Activated T-cell treated with anti-CD3 and anti-CD28 coated beads, Interleukin-2, amount 50 U/mL, for 1 hour (primary cell): ENCODE results near the gene NRP2.

Source experiments
- DNase-seq: peaks from one replicate; pipeline ENCODE4 v3.0.0-alpha.2; 2020

NRP2 gene

DNA sequence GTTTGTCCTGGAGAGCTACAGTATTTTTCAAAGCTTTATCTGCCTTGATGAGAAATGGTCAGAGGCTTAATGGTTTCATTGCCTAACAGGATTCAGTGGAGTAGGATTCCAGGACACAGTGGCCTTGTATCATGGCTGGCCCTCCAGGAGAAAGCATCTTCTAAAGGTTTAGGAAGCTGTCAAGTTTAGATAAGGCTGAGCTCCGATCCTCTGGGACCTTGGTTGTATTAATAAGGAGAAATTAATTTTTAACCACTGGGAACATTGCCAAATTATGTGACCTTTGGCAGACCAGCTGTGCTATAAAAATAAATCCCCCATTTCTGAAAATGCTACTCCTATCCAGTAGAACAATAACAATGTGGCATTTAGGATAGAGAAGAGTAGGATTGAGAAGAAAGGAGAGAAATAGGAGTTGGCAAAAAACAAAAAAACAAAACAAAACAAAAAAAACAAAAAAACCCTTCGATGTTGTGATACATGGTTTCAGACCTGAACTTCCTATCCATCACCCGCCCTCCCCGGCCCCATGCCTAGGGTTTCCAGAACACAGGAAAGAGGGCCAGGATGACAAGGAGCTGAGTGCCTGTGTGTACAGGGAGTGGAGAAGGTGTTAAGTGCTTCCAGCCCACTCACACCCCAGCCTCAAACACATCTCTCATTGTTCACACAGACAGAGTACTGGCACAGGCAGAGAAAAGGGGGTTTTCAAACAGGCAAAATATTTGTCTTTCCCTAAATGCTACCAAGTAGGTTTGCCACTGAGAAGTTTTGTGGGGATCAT is 6.3 kb downstream of the NRP2 start:
- DNase-seq = no peak

DNA sequence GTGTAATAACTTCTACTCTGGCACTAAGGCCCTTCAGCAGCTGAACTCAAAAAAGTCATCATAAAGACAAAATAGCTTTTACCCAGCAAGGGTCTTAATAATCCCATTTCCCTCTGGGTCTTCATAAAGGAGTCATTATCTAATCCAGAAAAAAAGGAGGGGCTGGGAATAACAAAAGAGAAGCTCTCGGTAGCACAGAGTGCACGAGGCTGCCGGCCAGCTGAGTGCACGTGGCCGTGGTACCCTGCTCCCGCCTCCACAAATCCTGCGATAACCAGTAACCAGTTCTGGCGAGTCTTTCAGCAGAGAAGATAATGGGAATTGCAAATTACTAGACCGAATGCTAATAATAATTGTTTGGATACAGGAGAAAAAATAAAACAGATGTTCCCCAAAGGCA is 7.5 kb downstream of the NRP2 start:
- DNase-seq = no peak

DNA sequence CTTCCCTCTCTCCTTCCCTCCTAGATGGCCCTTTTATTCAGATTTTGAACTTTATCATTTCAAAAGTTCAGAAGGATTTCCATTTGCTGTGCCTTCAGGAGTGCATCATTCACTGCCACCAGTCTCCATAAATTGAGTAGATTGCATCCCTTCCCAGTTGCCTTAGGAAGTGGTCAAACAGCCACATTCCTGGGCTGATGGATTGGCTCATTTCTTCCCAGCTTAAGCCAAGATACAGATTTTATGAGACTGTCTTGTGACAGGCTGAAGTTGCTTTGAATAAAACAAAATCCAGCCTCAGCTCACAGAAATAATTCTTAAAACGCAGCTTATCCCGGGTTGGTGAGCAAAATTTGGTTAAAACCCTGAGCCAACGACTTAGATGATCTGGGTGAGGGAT is 9.8 kb downstream of the NRP2 start:
- no peak for DNase-seq

DNA sequence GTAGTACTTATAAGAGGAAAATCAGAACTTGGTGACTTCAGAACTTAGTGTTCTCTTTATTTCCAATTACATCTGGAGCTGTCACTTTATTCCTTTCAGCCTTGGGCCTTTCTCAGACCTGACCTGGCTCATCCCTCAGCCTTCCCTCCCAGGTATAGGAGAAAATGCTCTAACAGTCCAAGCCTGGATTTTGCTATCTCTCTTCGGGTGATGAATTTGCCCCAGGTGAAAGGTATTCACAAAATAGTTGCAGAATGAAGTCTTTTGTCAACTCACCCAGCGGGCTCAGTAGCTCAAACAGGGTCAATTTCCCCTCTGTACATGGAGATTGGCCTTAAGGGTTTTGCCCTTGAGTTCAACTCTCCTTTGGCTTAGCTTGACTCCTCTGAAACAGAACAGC is 12.0 kb downstream of the NRP2 start:
- no peak for DNase-seq

DNA sequence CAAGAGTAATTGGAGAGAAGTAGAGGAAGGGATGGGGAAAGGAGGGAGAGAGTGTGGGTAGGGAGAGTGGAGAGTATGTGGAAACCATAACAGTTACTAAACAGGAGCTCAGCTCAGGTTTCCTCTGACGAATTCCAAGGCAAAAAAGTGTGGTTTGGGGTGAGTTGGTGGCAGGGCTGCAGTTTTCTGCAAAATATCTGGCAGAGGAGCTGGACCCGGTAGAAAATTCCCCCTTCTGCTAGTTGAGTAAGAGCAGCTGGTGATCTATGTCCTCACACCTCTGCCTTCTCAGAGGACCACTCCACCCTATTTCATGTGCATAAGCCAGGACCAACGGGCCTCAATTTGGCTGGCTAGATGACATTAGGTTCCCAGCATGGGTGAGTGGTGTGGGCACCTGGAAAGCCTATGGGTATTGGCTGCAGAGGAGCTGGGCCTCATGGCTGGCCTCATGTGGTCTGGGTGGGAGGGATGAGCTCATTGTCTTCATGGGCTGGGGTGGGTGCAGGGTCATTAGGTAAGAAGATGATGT is 13.2 kb downstream of the NRP2 start:
- DNase-seq = no peak

DNA sequence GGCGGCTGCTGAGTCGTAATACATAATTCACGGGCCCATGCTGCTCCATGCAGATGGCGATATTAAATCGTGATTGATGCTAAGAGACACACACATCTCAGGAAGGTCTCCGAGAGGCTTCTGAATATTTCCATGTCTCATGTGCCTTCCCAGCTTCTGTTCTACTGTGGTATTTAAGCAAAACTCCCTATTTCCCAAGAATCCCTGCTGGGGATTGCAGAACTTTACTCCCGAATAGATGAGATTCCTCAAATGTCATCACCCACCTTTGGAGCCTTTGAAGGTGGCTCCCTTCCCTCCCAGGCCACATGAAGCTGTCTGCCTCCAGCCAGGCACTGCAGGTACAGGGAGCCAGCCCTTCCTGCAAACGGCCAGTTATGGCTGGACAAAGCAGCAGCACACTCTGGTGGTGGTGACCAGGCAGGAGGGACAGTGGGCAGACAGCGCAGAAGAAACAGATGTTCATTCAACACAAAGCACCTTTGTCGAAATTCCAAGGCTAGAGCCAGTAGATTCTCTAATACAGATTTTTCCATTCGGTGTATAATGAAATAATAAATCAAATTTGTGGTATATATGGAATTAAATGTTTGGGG is 14.1 kb downstream of the NRP2 start:
- DNase-seq = no peak

DNA sequence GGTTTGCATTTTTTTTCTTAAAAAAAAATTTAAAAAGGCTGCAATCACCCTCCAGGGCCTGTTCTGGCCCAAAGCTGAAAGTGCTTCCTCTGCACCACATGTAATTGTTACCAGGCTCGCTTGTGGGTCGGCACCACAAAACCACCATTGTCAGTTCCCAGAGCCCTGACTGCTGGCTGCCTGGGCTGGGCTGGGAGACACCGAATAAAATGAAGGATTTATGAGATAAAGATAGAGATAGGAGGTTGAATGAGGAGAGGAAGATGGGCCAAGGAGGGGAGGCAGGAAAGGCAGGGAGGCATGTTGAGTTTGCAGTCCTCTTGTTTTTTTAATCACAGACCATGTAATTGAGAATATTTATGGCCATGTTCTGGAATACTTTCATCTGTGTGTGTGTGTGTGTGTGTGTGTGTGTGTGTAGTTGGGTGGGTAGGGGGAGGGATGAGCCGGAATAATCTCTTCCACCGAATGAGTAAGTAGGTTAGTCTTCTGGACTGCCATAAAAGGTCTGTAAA is 14.7 kb downstream of the NRP2 start:
- no peak for DNase-seq

DNA sequence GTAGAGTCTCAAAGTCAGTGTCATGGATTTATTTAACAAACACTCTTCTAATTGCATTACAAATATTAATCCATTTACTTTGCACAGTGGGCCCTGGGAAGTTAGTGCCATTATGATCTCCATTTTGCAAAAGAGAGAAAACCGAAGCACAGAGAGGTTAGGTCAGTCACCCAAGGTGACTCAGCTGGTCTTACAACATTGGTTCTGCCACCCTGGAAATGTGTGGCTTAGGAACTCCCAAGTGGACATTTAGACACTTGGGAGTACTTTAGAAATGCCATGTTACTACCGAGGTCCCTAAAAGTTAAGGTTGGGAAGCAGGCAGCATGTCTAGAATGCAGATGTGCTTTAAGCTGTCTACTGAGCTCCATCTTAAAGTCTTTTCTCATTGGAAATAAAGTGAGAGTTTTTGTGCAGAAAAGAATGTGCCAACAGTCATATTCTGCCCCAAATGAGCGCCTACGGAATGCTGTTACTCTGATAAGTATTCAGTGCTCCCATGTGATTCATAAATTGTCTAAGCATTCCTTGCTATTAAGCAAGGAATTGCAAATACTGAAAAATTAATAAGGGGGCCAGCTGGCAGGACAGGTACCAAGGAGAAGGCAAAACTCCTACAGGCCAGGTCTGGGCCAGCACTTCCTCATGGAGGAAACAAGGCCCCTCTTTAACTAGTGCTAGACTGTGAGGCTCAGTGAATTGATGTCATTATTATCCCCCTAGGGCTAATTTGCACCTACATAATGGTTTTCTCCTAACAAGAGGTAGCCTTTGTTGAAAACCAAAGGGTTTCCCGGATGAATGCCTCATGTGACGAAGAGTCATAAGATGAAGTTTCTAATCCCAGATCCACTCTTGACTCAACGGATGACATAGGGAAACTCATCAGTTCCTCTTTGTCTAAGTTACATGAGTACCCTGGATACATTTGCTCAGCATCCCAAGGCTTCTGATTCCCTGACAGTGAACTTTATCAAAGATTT is 16.3 kb downstream of the NRP2 start:
- no peak for DNase-seq

DNA sequence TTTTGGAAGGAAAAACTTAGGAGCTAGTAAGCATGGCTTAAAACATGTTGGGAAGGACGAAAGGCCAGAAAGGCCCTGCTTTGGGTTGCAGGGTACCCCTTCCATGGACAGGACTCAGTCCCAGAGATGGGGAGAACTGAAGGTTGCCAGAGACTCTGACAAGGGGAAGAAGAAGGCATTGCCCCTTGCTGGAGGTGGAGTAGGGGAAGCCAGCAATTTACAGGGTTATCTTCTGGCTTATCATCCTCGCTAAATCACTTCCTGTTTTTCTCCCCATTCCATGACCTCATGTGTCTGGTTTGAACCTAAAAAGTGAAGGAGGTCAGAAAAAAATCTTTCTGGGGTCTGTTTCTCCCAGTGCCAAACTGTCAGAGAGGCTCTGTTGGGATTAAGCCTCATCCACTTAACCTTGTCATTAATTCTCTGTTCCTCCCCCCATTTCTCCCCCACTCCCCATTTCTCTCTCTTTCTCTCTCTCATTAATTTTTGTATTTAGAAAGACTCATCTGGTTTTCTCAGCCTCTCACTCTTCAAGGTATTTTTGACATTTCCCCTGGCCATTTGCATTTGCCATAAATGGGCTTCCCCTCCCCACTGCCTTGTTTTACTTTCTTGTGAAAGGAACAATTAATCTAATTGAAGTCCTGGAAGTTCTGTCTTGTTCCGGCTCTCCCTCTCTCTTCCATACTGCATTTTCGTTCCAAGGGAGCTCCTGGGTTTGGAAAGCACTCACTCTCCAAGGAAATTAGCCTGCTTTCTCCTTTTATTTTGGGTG is 17.4 kb downstream of the NRP2 start:
- DNase-seq = no peak

DNA sequence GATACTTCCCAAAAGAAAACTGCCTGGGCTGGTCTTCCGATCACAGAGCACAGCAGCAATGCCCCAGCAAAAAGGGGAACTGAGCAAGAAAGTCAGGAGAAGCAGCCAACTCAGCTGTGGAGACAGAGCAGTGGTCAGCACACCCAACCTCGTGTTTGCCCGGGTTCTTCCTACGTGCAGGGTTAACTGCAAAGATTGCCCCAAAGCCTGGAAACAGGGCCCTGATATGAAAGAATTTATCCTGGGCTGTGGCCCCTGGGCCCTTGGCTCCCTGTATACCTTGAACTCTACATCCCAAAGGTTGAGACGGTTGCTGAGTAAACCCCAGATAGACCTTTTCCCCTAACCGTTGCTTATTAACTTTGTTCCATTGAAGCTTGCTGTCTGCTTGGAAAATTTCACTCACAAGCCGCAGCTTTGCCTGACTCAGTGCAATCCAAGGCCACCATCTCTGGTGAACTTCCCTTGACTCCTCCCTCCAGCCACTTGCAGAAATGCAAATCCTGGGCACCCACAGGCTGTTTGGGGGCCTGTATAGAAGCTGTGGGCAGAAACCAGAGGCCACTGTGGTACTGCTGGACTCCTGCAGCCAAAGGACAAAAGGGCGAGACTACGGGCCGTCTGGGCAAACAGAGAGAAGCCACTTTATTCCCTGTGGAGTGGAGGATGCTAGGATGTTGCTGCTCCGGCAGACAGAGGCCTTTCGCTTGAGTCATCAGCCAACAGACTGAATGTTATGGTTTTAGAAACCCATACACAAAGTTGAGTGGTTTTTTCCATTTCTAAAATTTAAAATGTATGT is 18.2 kb downstream of the NRP2 start:
- DNase-seq = no peak

DNA sequence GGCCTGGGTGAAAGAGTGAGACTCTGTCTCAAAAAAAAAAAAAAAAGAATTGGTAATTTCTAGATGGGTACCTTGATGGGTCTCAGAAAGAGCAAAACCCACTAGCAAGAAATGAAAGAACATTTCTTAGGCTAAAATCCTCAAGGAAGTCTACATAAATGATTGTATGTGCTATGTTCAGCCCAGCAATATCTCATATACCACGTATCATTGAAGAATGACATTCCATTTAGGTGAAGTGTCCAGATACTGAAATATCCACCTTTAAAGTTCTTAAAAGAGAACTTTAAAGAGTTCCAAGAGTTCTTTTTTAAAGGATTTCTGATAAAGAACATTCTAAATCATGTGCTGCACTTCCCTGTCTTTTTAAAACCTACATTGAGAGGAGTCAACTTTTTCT is 19.2 kb downstream of the NRP2 start:
- DNase-seq = no peak

DNA sequence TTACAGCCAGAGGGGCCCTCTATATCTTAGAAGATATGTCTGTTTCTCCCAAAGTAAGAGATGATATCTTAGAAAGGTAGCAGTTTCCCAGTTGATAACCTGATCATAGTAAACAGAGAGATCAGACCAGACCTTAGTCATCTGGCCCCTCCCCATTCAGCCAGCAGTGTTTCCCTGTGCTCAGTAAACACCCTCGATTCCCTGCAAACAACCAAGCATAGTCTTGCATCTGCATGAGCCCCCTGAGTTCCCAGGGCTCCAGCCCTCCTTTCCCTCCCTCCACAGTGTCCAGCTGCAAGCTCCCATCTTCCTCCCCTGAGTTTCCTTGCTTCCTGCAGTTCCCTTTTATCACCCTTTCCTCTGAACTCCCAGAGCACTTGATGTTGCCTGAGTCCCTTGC is 20.3 kb downstream of the NRP2 start:
- no peak for DNase-seq

DNA sequence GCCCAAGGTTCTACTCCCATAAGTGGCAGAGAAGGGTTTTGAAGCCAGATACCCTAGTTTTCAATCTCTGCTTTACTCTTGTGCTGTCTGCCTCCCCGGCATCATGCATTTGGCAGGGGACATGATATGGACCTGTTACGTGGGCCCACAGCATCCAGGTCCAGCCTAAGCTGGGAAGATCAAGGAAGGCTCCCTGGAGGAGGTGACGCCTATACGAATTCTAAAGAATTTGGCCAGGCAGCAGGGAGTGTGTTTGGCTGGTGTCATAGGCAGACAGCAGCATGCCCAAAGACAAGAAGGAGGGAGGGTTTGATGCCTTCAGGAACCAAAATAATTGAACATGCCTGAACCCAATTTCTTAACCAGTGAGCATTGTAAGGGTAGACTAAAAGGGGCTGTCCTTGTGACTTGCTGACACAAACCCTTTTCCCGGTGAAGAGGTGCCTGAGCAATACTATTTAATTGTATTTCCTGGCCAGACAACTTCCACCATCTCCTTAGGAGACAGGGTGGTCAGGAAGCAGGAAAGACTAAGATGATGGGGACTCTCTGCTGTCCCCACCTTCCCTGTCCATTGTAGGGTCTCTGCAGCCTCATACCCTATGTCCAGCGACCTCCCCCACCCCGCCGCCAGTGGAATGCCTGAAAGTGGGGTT is 21.3 kb downstream of the NRP2 start:
- no peak for DNase-seq

DNA sequence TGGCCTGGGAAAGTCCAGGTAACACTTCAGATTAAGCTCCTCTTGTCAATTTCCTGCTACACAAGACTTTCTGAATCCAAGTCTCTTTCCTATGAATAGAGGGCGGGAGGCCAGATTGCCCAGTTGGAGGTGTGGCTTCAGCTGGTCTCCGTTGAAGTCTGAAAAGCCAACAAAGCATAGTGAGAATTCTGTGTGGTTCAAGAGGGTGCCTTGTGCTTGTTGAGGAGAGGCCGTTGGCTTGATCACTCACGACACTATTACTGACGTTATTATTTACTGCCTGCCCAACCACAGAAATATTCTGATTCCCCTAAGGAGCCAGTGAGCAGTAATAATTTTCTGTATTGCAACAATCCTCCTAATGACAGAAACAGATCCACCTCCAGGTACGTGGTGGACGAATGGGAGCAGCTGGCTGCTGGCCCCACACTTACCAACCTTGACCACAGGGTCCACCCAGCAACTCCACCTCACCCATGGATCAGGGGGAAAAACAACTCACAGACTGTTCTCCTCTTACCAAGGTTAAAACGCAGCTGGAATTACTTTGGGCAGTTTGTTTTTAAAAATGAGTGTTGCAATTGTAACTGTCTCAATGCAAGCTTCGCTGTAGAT is 21.9 kb downstream of the NRP2 start:
- no peak for DNase-seq

DNA sequence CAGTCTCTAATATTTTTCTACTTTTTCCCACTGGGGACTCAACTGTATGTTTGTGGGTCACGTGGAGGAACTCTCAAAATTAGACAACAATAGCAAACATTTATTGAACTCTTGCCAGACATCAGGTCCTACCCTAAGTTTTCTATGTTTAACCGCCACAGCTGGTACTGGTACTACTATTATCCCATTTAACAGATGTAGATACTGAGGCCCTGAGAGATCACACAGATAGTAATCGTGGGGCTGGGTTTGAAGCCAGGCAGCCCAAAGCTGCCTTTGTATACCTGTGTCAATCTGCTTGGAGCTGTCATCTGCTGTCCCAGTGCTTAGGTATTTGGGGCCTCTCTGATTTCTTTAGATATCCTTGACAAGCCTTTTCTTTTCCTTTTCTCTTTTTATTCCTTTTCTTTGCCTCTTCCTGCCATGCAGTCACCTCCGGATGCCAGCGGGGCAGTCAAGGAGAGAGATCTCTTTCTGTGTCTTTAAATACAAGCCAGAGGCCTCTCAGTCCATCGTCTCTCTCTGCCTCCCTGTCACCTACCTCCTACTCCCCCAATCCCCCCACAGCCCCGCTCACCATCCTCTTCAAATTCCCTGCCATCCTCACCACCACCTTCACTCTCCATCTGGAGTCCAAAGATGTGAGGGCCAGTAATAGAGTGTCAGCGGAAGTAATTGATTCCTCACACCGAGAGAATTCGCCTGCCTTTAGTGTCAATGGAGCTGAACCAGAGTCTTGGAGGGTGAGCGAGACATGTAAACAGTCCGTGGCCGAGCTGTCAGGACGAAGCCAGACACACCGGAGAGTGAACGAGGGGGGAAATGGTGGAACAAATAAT is 23.4 kb downstream of the NRP2 start:
- no peak for DNase-seq

DNA sequence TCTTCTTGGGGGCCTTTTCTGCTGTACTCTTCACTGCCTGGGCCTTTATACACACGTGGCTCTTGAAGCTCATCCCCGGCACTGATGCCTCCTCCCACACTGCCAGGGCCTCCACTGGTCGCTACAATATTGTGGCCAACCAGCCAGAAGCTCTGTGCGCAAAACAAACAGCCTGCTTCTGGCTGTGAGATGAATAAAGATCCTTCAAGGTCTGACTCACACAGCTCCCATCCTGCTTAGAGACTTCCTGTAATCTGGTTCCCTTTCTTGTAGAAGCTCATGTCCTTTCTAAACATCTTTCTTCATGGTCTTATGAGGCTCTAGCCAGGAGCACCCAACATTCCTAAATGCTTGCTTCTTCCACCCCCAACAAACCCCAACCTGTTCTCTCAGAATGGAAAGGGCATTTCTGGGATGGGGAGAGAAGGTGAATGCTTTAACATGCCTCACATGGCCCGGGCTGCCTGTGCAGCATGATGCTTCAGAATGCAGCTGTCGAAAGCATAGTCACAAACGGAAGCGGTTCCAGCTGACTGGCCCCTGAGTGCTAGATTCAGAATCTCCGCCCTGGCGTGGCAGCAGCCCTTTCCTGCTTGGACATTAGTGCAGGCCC is 24.6 kb downstream of the NRP2 start:
- DNase-seq = no peak

DNA sequence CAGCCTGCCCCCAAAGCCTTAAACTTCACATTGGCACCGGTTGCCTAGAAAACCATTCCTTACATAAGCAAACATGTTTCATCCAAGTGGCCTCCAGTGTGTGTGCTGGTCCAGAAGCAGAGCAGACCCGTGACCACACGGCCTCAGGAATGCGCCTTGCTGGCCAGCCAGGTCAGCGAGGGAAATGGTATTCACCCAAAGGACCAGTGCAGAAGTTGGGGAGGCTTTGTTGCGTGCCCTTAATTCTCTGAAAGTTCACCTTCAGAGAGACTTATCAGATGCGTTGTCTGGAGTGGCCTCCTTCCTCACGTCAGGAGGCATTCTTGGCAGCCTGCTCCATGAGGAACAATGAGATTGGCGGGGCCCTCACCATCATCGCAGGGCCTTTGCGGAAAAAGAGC is 25.9 kb downstream of the NRP2 start:
- no peak for DNase-seq

DNA sequence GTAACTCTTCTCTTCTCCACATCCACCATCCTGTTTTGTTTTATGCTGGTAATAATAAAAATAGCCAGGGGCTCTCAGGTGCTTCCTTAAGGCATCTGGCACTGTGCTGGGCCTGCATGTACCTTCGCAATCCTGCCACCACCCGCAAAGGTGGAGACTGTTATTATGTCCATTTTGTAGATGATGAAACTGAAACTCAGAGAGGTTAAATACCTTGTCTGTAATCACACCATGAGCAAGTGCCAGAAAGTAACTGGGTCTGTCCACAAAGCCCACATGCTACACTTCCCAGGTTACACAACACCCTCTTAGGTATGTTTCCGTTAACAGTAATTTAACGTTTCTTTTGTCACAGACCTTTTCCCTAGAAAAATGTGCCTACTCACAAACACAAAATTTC is 27.0 kb downstream of the NRP2 start:
- no peak for DNase-seq

DNA sequence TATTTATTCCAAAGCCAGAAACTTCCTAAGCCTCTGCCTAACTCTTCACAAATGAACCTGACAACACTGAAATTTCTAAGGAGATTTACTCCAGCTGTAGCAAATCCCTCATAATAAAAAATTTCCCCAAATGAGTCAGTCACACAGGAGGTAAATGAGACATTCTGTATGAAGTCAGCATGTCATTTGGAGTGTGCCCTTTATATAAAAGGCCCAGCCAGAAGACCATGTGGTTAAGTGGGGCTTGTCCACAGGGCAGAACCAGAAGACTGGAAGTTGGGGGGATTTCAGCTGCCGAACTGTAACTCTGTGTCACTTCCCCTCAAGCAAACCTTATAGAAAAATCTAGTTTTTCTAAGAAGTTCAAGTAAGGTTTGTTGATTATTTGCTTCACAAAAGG is 30.2 kb downstream of the NRP2 start:
- DNase-seq = no peak
